Embryonic facial prominence (tissue), 1 donor: ENCODE results near the gene CCNG1.

Source experiments
- DNase-seq: peaks from one replicate; pipeline ENCODE4 v3.0.0-alpha.2; 2016; ENCODE audit errors: extremely low spot score

Gene CCNG1

DNA sequence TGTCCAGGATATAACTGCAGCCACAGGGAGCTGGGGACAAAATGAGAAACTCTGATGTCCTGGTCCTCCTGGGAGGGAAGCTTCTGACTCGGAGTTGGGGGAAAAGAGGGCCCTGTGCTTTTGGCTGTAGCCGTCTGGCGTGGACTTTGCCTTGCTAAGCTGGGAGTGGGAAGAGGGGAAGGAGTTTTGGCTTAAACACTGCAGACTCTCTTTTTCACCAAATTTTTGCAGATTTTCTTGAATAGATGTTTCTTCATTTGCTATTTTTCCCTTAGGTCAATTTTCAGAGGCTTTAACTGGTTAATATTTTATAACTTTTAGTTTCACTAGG is 52.3 kb downstream of the CCNG1 start:
- DNase-seq, result no peak
